Brain microvascular endothelial cell (primary cell): Measurements from ENCODE around the gene PPP2R2C.

Source experiments
- DNase-seq: peaks from one replicate; pipeline ENCODE4 v3.0.0-alpha.2; 2020
- H3K27ac ChIP-seq: fragments of 250-450 bp; sonication (Bioruptor Pico); 2 replicates; pipeline ENCODE4 v1.5.1; 2020; ENCODE audit warnings: mild to moderate bottlenecking, moderate library complexity
- H3K27me3 ChIP-seq: fragments of 250-450 bp; sonication (Bioruptor Pico); replicated peaks from 2 replicates; pipeline ENCODE4 v1.5.1; 2020; ENCODE audit warnings: mild to moderate bottlenecking
- H3K36me3 ChIP-seq: fragments of 250-450 bp; sonication (Bioruptor Pico); replicated peaks from 2 replicates; pipeline ENCODE4 v1.5.1; 2020; ENCODE audit warnings: mild to moderate bottlenecking
- H3K4me3 ChIP-seq: 2 replicates; pipeline ENCODE4 v1.5.1; 2011; ENCODE audit warnings: low read depth, mild to moderate bottlenecking, control low read depth, low read length, moderate library complexity
- CTCF ChIP-seq: IDR thresholded peaks from 2 replicates; pipeline ENCODE4 v1.5.1; 2011; ENCODE audit warnings: low read depth, mild to moderate bottlenecking, moderate library complexity, low read length, control low read depth, inconsistent platforms; ENCODE audit errors: missing control alignments
- in situ Hi-C: cut with HindIII; loops from 2 replicates; pipeline ENCODE4 v1.10.0; 2017; ENCODE audit warnings: low sequenced_read_pairs, low pct_ligation_motif_present

Gene PPP2R2C

GRCh38 chr4:6404611-6405396 is 67.6 kb downstream of the PPP2R2C start:
- DNase-seq, result no peak
- TF ChIP-seq CTCF, result no peak
- in situ Hi-C loops, result no loop called here
- no peak overlapping the region for H3K27ac ChIP-seq
- H3K27me3 ChIP-seq, result peaks cover 6% of the 10 kb centered on the region
- H3K4me3 ChIP-seq, result no peak overlapping the region
- H3K36me3 ChIP-seq, result no peaks in the 10 kb centered on the region

- Histone ChIP-seq H3K4me3 (no peak overlapping the region), H3K36me3 (no peaks in the 10 kb centered on the region), H3K27ac (no peak overlapping the region), H3K27me3 (peaks cover 6% of the 10 kb centered on the region)
- DNase-seq, result no peak
- in situ Hi-C loops, result no loop called here
- no peak for TF ChIP-seq CTCF
Observed at GRCh38 chr4:6403400-6403685, 69.1 kb downstream of the PPP2R2C start.

- no peaks in the 10 kb centered on the region for H3K36me3 ChIP-seq
- in situ Hi-C loops, result no loop called here
- no peak overlapping the region for H3K27ac ChIP-seq
- no peak for DNase-seq
- no peak overlapping the region for H3K4me3 ChIP-seq
- no peak for TF ChIP-seq CTCF
- peaks cover 6% of the 10 kb centered on the region for H3K27me3 ChIP-seq
Observed at GRCh38 chr4:6402566-6403399, 69.6 kb downstream of the PPP2R2C start.

GRCh38 chr4:6401797-6402196 is 70.6 kb downstream of the PPP2R2C start:
- Histone ChIP-seq H3K36me3 (no peaks in the 10 kb centered on the region), H3K27me3 (peaks cover 6% of the 10 kb centered on the region), H3K4me3 (no peak overlapping the region), H3K27ac (no peak overlapping the region)
- no peak for DNase-seq
- in situ Hi-C loops, result no loop called here
- no peak for TF ChIP-seq CTCF

- Histone ChIP-seq H3K27me3 (no peaks in the 10 kb centered on the region), H3K4me3 (no peak overlapping the region), H3K27ac (no peak overlapping the region), H3K36me3 (no peaks in the 10 kb centered on the region)
- in situ Hi-C loops, result no loop called here
- DNase-seq, result no peak
- TF ChIP-seq CTCF, result no peak
Observed at GRCh38 chr4:6396696-6397236, 75.6 kb downstream of the PPP2R2C start.
